Spleen (tissue), 11 donors: ENCODE results near the gene RNF169. TPM values are rescaled to one million over a fixed set of nuclear protein-coding genes. Genes with fewer than 3 reads are reported as not detected.

Experiments
- DNase-seq: peaks from one replicate; pipeline ENCODE4 v3.0.0-alpha.2; 2020
- H3K27ac ChIP-seq, 8 donors: fragments of 200-600 bp; sonication (generic) in 7 of 8; 1 replicate in 4 of 8; 2 replicates in 4 of 8; pipeline versions ENCODE4 v1.5.0 to v1.8.0; 2016 to 2021; ENCODE audit warnings: inconsistent platforms in 4 of 8, mild to moderate bottlenecking in 4 of 8, moderate library complexity in 1 of 8
- H3K27me3 ChIP-seq, 7 donors: fragments of 200-600 bp; sonication (generic) in 6 of 7; replicated peaks in 1 of 7; 1 replicate in 4 of 7; 2 replicates in 3 of 7; pipeline versions ENCODE4 v1.5.0 to v1.8.0; 2016 to 2021; ENCODE audit warnings: inconsistent platforms in 3 of 7, mild to moderate bottlenecking in 1 of 7
- H3K36me3 ChIP-seq, 6 donors: fragments of 200-600 bp; sonication (generic) in 5 of 6; 1 replicate in 4 of 6; 2 replicates in 2 of 6; pipeline versions ENCODE4 v1.5.0 to v1.8.0; 2016 to 2021; ENCODE audit warnings: inconsistent platforms in 2 of 6
- H3K4me1 ChIP-seq, 6 donors: fragments of 200-600 bp; sonication (generic) in 5 of 6; 1 replicate in 3 of 6; 2 replicates in 3 of 6; pipeline versions ENCODE4 v1.5.0 to v1.8.0; 2016 to 2021; ENCODE audit warnings: inconsistent platforms in 3 of 6
- H3K4me3 ChIP-seq, 8 donors: fragments of 200-600 bp; sonication (generic) in 7 of 8; 1 replicate in 4 of 8; 2 replicates in 4 of 8; pipeline versions ENCODE4 v1.5.0 to v1.8.0; 2016 to 2021; ENCODE audit warnings: inconsistent platforms in 4 of 8, mild to moderate bottlenecking in 4 of 8, moderate library complexity in 2 of 8
- H3K9me3 ChIP-seq, 8 donors: fragments of 200-600 bp; sonication (generic) in 7 of 8; 1 replicate in 4 of 8; 2 replicates in 4 of 8; pipeline versions ENCODE4 v1.5.0 to v1.8.0; 2016 to 2021; ENCODE audit warnings: inconsistent platforms in 4 of 8
- POLR2A ChIP-seq, 3 donors: fragments of 450-650 bp; IDR thresholded peaks; one replicate each; pipeline ENCODE4 v1.5.1; 2017; ENCODE audit warnings: antibody characterized with exemption in 3 of 3, mild to moderate bottlenecking in 1 of 3
- POLR2AphosphoS5 ChIP-seq, 3 donors: sonication (generic); formaldehyde crosslinking; IDR thresholded peaks; one replicate each; pipeline ENCODE4 v1.5.1; 2017; ENCODE audit warnings: antibody characterized with exemption in 3 of 3
- WGBS, 5 donors: extraction: QIAGEN DNeasy Blood & Tissue Kit in 3 of 5; methylation state at CpG; one replicate each; pipeline versions ENCODE4 v1.1.5 to v1.1.7; 2013 to 2018; 5-methylcytosine and 5-hydroxymethylcytosine counted together
- intact Hi-C: fragments of 100-400 bp; cut with DNase I; formaldehyde crosslinking; loops from one replicate; pipeline ENCODE4 v1.15.0; 2023; ENCODE audit warnings: low total_unique reads
- microRNA-seq, 3 donors: library from miRNA; unstranded; fragments of <30 nt; microRNA quantifications; one replicate each; pipeline versions ENCODE4 to v1.1.0, GENCODE V29; 2019 to 2020
- polyA plus RNA-seq, 3 donors: library from polyadenylated mRNA; stranded (reverse); fragments of 200-250 nt; gene quantifications; one replicate each; pipeline ENCODE4 v1.2.1, GENCODE V29; 2013
- small RNA-seq, 4 donors: library from RNA; depleted of rRNA; stranded (forward); fragments of <200 nt; gene quantifications; one replicate each; pipeline ENCODE3, GENCODE V24; 2016
- total RNA-seq, 7 donors: library from RNA; depleted of rRNA in 3 of 7; stranded (reverse); fragments of >200 nt in 3 of 7; fragmentation: NEBNext Ultra II Directional in 4 of 7; extraction: Animal tissue kit (Norgen Biotek cat#: 25700) in 4 of 7; gene quantifications; one replicate each; pipeline versions ENCODE4 v1.1.0 to v1.2.1, GENCODE V29; 2016 to 2021
- TF ChIP-seq, protein P1 (sequence below), 11 experiments: fragments of 200-600 bp in 7 of 11; fragments of 450-650 bp in 4 of 11; sonication (generic) in 4 of 11; IDR thresholded peaks in 8 of 11; conservative IDR thresholded peaks in 3 of 11; 1 replicate in 7 of 11; 2 replicates in 4 of 11; pipeline versions ENCODE4 v1.4.0 to v1.8.0; 2016 to 2021; ENCODE audit warnings: antibody characterized with exemption in 11 of 11, inconsistent platforms in 4 of 11, mild to moderate bottlenecking in 1 of 11
- donor health status: healthy with polysubstance abuse.
- donor health status: DM: no; HTN: no; CAD: no; lungs with moderate emphysema.
- donor health status: DM: no; HTN: no; CAD: no.
- donor health status: Bipolar disorder and iron deficiency.
- donor health status: healthy.
- donor health status: DM: no; HTN: no; CAD: no.
- donor health status: DM: yes; HTN: yes; CAD: no.

Gene RNF169
- total and polyA plus RNA-seq, 10 donors: 2.5 to 34.1 (median 24.0) TPM

DNA sequence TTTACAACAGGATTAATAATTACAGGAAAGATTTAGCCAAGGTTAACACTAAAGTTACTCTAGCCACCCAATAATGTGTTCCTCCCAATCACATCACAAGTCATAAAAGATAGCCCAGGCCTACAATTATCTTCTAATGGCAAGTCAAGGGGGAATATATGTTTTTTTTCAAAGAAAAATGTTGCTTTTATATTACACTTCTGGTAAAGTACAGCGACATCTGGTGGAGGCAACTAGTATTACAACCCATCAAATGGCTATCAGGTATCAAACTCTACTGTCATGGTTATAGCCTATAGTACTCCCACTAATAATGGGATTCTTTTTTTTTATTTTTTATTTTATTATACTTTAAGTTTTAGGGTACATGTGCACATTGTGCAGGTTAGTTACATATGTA lies 128.5 kb downstream of the RNF169 start:
- intact Hi-C loops: no loop called here
- Histone ChIP-seq H3K4me1 (no peaks in the 10 kb centered on the region), H3K9me3 (peaks cover 0 to 55% (median 49%) of the 10 kb centered on the region in 8 donors), H3K36me3 (peaks cover 0 to 50% (median 42%) of the 10 kb centered on the region in 6 donors), H3K27me3 (no peaks in the 10 kb centered on the region), H3K4me3 (no peak overlapping the region), H3K27ac (no peak overlapping the region)
- TF ChIP-seq POLR2AphosphoS5 (IDR thresholded peaks at IDR 0.05) (no peak), POLR2A (IDR thresholded peaks at IDR 0.05) (no peak)
- TF ChIP-seq, protein P1, sequence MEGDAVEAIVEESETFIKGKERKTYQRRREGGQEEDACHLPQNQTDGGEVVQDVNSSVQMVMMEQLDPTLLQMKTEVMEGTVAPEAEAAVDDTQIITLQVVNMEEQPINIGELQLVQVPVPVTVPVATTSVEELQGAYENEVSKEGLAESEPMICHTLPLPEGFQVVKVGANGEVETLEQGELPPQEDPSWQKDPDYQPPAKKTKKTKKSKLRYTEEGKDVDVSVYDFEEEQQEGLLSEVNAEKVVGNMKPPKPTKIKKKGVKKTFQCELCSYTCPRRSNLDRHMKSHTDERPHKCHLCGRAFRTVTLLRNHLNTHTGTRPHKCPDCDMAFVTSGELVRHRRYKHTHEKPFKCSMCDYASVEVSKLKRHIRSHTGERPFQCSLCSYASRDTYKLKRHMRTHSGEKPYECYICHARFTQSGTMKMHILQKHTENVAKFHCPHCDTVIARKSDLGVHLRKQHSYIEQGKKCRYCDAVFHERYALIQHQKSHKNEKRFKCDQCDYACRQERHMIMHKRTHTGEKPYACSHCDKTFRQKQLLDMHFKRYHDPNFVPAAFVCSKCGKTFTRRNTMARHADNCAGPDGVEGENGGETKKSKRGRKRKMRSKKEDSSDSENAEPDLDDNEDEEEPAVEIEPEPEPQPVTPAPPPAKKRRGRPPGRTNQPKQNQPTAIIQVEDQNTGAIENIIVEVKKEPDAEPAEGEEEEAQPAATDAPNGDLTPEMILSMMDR (IDR thresholded peaks at IDR 0.05 in 8 of 11, conservative IDR thresholded peaks at IDR 0.05 in 3 of 11): peak in 6 of 11 experiments; percentile 34 to 55 (median 43)
- 41 to 69% (median 58%) methylated on average over 1 of the region's 1 CpG for WGBS, 5 donors
- no peak for DNase-seq

Small RNAs within 50 kb of the gene (microRNA-seq; reads per million reads assigned to microRNA genes)
- 0 reads per million in 3 donors for gene MIR4696

Small RNAs within 50 kb of the gene (small RNA-seq; reads per million reads assigned to genes)
- gene MIR4696: 0 reads per million in 4 donors
- gene RN7SL239P: 0 reads per million in 4 donors

Other genes starting within 250 kb of the RNF169 start
- 10 to 100 TPM; 13.9 to 23.1 (median 17.7) TPM for gene POLD3, start 156.3 kb upstream of the RNF169 start, total RNA-seq
- 1 to 10 TPM; 5.0 to 9.0 (median 6.1) TPM for gene POLD3, start 156.3 kb upstream of the RNF169 start, polyA plus RNA-seq
- 1 to 10 TPM in 3 of 7 donors, not detected in 4; 1.5 to 2.2 (median 1.7) TPM for gene CHRDL2, start 17.4 kb upstream of the RNF169 start, total RNA-seq
- gene CHRDL2, start 17.4 kb upstream of the RNF169 start, polyA plus RNA-seq: under 1 TPM in 2 of 3 donors, not detected in 1; 0.24 to 0.91 TPM
- gene XRRA1, start 200.2 kb downstream of the RNF169 start, total RNA-seq: 10 to 100 TPM; 11.5 to 60.1 (median 25.1) TPM
- gene XRRA1, start 200.2 kb downstream of the RNF169 start, polyA plus RNA-seq: 1 to 10 TPM; 1.4 to 2.7 (median 1.9) TPM
- gene SPCS2, start 200.4 kb downstream of the RNF169 start, total RNA-seq: 100 to 1,000 TPM in 4 of 7 donors, 10 to 100 TPM in 3; 33.4 to 120 (median 115) TPM
- gene SPCS2, start 200.4 kb downstream of the RNF169 start, polyA plus RNA-seq: 100 to 1,000 TPM; 110 to 136 (median 131) TPM
- gene NEU3, start 240.1 kb downstream of the RNF169 start, total RNA-seq: 10 to 100 TPM in 6 of 7 donors, 1 to 10 TPM in 1; 7.8 to 14.9 (median 13.8) TPM
- 1 to 10 TPM; 2.8 to 6.1 (median 3.2) TPM for gene NEU3, start 240.1 kb downstream of the RNF169 start, polyA plus RNA-seq